ENCODE data around the gene PFKL. TPM values are rescaled to one million over a fixed set of nuclear protein-coding genes. Genes with fewer than 3 reads are reported as not detected.

PFKL gene
- total and polyA plus RNA-seq, 12 donors = 16.6 to 123 (median 94.1) TPM

DNA sequence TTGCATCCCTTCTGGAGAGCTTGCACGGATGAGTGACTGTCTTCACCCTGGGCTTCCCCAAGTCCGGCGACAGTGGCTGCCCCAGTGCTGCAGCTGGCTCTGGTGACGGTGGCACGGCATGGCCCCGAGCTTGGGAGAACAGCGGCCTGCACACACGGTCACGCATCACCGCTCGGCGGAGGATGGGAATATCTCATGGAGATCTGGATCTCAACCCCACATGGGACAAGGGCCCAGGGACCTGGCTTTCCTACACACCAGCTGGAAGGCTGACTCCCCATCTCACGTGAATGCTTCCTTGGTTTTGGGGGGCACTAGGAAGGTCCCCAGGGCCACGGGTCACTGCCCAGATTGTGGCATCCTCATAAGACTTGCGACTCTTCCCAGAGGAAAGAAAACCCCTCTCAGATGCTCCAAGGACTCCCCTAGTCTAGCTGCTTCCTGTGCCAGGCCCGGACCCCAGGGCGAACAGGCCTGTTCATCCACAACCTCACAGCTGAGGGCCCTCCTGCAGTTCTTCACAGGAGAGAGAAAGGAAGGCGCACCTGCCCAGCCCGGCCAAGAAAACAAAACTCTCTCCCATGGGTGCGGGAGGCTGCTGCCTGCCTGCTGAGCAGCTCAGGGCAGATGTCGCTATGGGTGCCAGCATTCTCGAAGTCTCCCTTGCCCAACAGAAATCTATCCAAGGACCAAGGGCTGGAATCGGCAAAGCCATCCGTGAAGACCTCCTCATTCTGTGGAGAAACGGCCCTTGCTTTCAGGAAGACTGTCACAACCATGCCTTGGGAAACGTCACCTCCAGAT lies 29.4 kb downstream of the PFKL start:
- no peak overlapping the region for H3K4me3 ChIP-seq
- TF ChIP-seq POLR2A (IDR thresholded peaks at IDR 0.05) = no peak
- TF ChIP-seq, protein P1, sequence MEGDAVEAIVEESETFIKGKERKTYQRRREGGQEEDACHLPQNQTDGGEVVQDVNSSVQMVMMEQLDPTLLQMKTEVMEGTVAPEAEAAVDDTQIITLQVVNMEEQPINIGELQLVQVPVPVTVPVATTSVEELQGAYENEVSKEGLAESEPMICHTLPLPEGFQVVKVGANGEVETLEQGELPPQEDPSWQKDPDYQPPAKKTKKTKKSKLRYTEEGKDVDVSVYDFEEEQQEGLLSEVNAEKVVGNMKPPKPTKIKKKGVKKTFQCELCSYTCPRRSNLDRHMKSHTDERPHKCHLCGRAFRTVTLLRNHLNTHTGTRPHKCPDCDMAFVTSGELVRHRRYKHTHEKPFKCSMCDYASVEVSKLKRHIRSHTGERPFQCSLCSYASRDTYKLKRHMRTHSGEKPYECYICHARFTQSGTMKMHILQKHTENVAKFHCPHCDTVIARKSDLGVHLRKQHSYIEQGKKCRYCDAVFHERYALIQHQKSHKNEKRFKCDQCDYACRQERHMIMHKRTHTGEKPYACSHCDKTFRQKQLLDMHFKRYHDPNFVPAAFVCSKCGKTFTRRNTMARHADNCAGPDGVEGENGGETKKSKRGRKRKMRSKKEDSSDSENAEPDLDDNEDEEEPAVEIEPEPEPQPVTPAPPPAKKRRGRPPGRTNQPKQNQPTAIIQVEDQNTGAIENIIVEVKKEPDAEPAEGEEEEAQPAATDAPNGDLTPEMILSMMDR (IDR thresholded peaks at IDR 0.05) = no peak
- peaks cover 0 to 28% of the 10 kb centered on the region in 2 donors for H3K36me3 ChIP-seq (replicated peaks in 1 of 2)
- 78 to 86% (median 80%) methylated on average over 19 to 26 of the region's 26 CpGs for WGBS, 4 donors
- no peaks in the 10 kb centered on the region for H3K27me3 ChIP-seq
- no peak overlapping the region for H3K27ac ChIP-seq
- H3K9me3 ChIP-seq (replicated peaks in 1 of 3) = no peaks in the 10 kb centered on the region
- intact Hi-C loops (cut with DNase I) = loop anchor here in 1 of 2 donors (10.0 kb wide), 1 partner anchor 136 kb away; no protein-coding TSS in a partner anchor
- no peak for DNase-seq
- no peaks in the 10 kb centered on the region for H3K4me1 ChIP-seq (replicated peaks in 1 of 2)

DNA sequence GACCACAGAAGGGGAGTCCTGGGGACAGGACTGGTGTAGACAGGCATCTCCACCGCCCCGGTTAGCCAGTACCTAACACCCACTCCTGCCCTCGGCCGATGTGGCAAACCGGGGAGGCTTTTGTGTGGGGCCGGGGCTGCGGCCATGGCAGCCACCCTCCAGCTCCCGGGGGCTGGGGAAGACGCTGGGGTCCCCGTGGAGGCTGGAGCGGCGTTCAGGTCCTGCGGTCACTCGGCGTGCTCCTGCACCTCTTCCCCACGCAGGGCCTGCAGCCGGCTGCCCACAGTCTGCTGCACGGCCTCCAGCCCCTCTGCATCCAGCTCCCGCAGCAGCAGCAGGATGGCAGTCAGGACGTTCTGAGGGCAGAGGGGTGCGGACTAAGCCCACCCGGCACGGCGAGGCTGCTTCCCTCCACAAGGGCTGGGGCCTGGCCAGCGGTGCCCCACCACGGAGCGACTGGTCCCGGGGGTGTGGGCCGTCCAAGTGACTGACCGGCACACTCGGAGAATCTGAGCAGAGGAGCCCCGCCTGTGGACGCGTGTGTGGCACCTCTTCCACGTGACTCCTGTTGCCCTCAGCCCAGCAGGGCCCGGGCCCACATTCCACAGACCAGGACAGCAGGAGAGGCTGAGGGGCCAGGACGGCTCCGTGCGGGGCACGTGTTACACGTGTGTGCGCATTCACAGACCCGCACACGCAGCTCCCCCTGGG lies 30.3 kb downstream of the PFKL start:
- no peaks in the 10 kb centered on the region for H3K27me3 ChIP-seq
- H3K4me1 ChIP-seq (replicated peaks in 1 of 2) = no peaks in the 10 kb centered on the region
- WGBS, 4 donors = 85 to 94% (median 88%) methylated on average over 6 to 44 of the region's 44 CpGs
- H3K9me3 ChIP-seq (replicated peaks in 1 of 3) = no peaks in the 10 kb centered on the region
- peaks cover 0 to 23% of the 10 kb centered on the region in 2 donors for H3K36me3 ChIP-seq (replicated peaks in 1 of 2)
- TF ChIP-seq, protein P1 (IDR thresholded peaks at IDR 0.05) = no peak
- no peak for TF ChIP-seq POLR2A (IDR thresholded peaks at IDR 0.05)
- no peak overlapping the region for H3K27ac ChIP-seq
- DNase-seq = no peak
- H3K4me3 ChIP-seq = no peak overlapping the region
- intact Hi-C loops (cut with DNase I) = loop anchor here in 1 of 2 donors (10.0 kb wide), 1 partner anchor 135 kb away; no protein-coding TSS in a partner anchor

DNA sequence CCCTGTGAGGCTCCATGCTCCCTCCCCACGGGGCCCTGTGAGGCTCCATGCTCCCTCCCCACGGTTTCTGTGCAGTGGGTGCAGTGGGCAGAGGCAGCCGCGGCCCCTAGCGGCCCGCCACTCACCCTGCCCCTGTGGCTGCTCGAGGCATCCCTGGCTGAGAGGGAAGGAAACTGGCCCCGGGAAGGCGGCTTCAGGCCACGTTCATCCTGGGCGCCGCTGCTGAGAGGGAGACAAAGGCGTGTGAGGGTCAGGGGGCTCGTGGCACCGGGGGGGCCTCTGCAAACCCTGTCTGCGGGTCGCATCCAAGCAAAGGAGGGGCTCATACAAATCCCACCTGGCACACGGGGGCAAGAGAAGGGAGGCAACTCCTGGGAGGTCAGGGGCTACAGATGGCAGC lies 30.8 kb downstream of the PFKL start:
- WGBS, 4 donors = 81% methylated on average over 7 to 18 of the region's 18 CpGs
- intact Hi-C loops (cut with DNase I) = no loop called here
- Histone ChIP-seq H3K9me3 (replicated peaks in 1 of 3) (no peaks in the 10 kb centered on the region), H3K27me3 (no peaks in the 10 kb centered on the region), H3K4me3 (no peak overlapping the region), H3K4me1 (replicated peaks in 1 of 2) (no peaks in the 10 kb centered on the region), H3K36me3 (replicated peaks in 1 of 2) (peaks cover 0 to 23% of the 10 kb centered on the region in 2 donors), H3K27ac (no peak overlapping the region)
- no peak for DNase-seq
- TF ChIP-seq, protein P1 (IDR thresholded peaks at IDR 0.05) = no peak
- no peak for TF ChIP-seq POLR2A (IDR thresholded peaks at IDR 0.05)

DNA sequence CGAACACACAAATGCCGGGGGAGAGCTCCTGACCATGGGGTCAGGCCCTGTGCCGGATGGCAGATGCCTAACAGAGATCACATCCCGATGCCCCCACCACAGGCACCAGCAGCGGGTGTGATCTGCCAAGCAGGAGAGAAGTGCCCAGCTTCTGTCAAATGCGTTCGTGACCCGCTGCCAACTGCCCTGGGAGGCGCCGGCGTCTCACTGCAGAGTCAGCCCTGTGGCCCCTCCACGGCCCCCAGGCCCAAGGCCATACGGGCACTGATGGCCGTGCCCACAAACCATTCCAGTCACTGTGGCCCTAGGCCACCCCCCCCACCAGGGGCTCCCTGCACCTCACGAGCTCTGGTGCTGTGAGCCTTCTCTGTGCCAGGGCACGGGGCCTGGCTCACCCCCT lies 31.4 kb downstream of the PFKL start:
- intact Hi-C loops (cut with DNase I) = no loop called here
- Histone ChIP-seq H3K4me3 (no peak overlapping the region), H3K27ac (no peak overlapping the region), H3K36me3 (replicated peaks in 1 of 2) (peaks cover 0 to 20% of the 10 kb centered on the region in 2 donors), H3K27me3 (no peaks in the 10 kb centered on the region), H3K4me1 (replicated peaks in 1 of 2) (no peaks in the 10 kb centered on the region), H3K9me3 (replicated peaks in 1 of 3) (no peaks in the 10 kb centered on the region)
- DNase-seq = no peak
- WGBS, 4 donors = 70 to 91% (median 79%) methylated on average over 3 to 16 of the region's 16 CpGs
- TF ChIP-seq POLR2A (IDR thresholded peaks at IDR 0.05) = no peak
- TF ChIP-seq, protein P1 (IDR thresholded peaks at IDR 0.05) = no peak

All from adrenal gland (tissue), 12 donors.